ENCODE measurements around the gene FSCN2.

FSCN2 gene, protein sequence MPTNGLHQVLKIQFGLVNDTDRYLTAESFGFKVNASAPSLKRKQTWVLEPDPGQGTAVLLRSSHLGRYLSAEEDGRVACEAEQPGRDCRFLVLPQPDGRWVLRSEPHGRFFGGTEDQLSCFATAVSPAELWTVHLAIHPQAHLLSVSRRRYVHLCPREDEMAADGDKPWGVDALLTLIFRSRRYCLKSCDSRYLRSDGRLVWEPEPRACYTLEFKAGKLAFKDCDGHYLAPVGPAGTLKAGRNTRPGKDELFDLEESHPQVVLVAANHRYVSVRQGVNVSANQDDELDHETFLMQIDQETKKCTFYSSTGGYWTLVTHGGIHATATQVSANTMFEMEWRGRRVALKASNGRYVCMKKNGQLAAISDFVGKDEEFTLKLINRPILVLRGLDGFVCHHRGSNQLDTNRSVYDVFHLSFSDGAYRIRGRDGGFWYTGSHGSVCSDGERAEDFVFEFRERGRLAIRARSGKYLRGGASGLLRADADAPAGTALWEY

GRCh38 chr17:81527591-81528383, at the start of gene FSCN2:
Gene FSCN2, plus strand, starts transcription at chr17:81528377. Its CDS starts 155 bp downstream, at chr17:81528532.
- DNase-seq, result no peak

DNA sequence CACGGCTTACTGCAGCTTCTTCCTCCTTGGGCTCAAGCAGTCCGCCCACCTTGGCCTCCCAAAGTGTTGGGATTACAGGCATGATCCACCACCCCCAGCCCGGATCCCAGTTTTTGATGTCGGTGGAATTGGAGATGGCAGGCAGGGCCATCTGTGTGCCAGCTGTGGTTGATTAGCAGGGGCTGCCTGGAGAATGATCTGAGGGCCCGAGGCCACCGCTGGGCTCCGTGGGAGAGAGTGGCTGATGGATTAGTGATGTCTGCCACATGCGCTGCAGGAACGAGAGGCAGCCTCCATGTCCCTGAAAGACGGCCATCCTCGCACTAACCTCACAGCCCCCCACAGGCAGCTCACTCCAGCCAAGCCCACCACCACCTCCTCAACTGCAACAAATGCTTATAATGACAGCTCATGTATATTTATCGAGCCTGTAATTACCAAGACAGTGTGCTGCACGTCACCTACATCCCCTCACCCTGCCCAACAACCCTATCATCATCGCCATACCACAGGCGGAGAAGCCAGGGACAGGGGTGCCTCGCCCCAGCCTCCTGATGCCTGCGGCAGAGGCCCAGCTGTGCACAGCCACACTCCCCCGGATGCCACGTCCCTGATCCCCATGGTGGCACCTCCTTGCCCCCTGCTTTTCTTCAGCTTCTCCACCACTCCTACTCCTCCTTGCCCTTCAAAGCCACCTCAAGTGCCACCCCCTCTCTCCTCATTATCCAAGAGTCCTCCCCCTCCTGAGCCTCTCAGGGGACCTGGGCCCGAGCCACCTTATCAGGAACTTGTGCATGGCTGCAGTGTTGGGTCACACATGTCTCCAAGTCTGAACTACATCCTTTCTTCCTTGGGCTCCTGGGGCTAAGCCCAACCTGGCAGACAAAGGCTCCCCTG, 48.8 kb upstream of the FSCN2 start:
- DNase-seq, result no peak

DNA sequence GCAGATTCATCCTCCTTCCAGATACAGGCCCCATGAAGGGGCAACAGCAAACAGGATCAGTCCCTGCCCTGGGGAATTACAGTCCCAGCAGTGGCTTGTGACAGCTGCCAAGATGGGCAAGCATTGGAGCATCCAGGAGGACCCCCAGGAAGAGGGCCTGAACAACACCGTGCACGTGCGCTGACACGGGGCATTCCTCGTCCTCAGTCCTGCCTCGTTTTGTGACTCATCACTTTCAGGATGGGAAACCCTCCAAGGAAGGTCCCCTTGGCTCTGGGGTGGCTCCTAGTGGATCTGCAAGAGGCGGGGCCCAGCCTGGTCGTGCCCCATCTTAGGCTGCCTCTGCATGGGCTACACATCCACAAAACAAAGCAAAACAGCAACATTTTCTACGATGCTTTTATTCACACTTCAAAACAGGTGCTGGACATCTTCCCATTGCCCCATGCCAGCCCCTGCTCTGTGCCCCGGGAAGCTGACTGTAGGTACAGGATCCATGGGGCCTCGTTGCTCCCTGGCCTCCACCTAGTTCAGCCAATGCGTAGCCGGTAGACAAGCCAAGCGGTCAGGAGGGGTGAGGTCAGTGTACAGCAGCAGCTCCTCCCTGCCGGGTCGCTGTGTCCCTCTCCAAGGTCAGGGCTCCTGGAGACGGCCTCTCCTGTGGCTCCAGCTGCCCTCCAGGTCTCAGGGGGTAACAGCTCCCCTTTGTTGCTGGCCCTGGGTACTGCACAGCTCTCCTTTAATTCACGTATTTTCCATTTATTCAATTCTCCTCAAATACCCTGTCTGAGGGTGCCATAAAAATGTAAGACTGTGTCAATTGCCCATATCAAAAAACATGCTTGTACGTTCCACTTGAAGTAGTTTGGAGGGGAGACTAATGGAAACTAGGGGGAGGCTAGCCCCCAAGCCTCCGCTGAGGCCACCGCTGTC, 47.8 kb upstream of the FSCN2 start:
- DNase-seq, result no peak

GRCh38 chr17:81481073-81481799, 46.9 kb upstream of the FSCN2 start:
- DNase-seq, result peak; percentile 54 to 62

- DNase-seq, result no peak
These were observed 46.2 kb upstream of the FSCN2 start for GRCh38 chr17:81481815-81482505.

GRCh38 chr17:81482673-81483072, 45.5 kb upstream of the FSCN2 start:
- no peak for DNase-seq

DNA sequence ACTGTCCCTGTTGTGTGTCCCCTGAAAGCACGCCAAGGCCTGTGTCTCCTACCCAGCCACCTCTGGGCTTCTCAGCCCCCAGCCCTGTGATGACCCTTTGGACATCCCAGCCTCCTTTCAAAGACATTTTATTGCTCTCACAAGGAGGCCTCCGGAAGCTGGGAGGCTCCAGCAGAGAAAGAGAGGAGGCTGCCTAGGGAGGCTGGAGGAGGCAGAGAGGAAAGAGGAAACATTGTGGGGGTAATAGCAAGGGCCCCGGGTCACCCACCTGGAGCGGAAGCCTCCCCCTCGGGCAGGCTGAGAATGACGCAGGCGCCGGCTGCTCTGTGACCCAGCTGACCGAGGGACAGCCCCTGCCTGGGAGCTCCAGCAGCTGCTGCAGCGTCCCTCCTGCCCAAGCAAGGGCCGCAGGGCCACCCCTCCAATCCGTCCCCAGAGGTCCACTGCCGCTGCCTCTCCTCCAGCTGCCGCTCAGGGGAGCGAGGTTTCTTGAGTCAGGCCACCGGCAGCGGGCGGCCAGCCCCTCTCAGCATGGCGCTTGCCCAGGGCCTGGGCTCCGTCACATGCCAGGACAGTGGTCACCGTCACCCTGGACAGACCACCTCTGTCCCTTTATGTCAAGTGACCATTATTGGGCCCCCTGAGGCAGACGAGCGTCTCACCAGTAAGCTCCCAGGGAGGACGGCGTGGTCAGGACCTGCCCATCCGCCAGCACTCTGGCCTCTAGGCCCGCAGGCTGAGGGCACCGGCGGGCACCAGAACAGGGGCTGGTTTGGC, 44.9 kb upstream of the FSCN2 start:
- no peak for DNase-seq

GRCh38 chr17:81483862-81484194, 44.3 kb upstream of the FSCN2 start:
- DNase-seq, result no peak

DNA sequence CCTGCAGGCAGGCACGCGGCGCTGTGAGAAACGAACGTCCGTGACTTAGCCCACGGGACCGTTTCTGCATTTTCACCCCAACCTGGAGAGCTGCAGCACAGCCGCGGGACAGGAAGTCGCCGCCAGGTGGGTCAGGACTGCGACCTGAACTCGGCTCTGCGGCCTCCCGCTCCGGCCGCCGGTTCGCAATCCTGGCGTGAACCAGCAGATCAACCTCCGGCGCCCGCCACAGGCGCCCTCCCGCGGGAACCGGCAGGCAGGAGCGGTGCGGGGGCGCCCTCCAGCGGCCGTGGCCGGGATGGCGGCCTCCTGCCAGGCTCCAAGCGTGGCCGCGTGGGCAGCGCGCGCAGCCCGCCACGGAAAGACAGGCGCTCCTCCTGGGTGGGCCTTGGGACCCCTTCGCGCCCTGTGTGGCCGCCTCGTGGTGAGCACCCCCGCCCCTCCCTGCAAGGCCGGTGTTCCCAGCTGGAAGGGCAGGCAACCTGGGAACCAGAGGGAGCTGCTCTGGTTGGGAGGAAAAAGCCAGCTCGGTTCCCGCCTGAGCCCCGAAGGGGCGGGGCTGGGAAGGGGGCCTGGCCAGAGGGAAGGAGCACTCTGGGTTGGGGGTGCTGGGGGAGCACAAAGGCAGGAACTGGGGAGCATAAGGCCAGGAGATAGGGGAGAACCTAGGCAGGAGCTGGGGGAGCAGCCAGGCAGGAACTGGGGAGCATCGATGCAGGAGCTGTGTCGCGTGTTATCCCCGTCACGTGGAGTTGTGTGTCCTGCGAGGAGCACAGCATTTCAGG, 43.8 kb upstream of the FSCN2 start:
- peak; percentile 90 to 93 for DNase-seq

DNA sequence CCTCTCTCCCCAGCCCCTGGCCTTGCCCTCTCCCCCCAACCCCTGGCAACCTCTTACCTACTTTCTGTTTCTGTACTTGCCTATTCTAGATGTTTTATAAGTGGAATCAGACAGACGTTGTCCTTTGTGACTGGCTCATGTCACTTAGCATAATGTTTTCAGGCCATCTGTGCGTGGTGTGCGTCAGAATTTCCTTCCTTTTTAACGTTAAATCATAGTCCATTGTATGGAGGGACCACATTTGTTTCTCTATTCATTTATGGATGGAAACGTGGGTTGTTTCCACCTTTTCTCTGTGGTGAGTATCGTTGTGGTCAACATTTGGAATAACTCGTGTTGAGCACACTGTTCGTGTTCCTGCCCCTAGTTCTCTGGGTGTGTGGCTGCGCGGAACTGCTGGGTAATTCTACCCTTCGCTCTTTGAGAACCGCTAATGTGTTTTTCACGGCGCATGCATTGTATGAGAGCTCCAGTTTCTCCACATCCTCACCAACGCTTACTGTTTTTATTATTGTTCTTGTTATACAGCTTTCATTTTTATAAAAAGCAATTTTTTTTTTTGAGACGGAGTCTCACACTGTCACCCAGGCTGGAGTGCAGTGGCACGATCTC, 41.9 kb upstream of the FSCN2 start:
- no peak for DNase-seq

DNA sequence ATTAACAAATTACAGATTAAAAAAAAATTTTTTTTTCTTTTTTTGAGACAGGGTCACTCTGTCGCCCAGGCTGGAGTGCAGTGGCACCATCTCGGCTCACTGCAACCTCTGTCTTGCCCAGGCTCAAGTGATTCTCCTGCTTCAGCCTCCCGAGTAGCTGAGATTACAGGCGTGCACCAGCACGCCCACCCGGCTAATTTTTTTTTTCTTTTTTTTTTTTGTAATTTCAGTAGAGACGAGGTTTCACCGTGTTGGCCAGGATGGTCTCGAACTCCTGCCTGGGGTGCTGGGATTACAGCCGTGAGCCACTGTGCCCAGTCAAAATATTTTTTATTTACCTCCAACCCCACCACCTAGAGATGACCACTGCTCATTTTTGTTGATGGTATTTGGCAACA, 41.1 kb upstream of the FSCN2 start:
- DNase-seq, result no peak

GRCh38 chr17:81487487-81488275, 40.5 kb upstream of the FSCN2 start:
- DNase-seq, result peak; percentile 81 to 87

DNA sequence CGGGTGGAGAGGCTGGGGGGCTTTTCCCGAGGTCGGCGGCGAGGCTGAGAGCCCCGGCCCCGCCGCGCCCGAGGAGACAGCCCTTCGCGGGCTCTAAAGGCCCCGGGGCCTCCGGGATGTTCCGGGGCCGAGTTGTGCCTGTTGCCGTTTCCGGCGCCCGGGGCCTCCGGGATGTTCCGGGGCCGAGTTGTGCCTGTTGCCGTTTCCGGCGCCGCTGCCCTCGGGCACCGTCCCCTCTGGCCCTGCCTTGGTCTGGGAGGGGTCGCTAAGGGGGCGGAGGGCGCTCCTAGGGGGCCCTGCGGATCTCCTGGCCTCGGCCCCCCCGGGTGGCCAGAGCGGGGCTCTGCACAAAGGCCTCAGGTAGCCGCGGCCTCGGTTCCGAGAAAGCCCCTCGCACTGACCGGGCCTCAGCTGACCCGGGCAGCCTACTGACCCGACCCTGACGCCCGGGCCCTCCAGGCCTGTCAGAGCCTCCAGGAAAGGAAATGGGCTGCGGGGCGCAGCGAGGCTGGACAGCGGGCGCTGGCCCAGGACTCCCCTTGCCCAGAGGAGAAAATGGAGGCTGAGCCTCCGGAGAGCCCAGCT, 39.8 kb upstream of the FSCN2 start:
- peak in 1 of 2 donors; percentile 34 for DNase-seq

DNA sequence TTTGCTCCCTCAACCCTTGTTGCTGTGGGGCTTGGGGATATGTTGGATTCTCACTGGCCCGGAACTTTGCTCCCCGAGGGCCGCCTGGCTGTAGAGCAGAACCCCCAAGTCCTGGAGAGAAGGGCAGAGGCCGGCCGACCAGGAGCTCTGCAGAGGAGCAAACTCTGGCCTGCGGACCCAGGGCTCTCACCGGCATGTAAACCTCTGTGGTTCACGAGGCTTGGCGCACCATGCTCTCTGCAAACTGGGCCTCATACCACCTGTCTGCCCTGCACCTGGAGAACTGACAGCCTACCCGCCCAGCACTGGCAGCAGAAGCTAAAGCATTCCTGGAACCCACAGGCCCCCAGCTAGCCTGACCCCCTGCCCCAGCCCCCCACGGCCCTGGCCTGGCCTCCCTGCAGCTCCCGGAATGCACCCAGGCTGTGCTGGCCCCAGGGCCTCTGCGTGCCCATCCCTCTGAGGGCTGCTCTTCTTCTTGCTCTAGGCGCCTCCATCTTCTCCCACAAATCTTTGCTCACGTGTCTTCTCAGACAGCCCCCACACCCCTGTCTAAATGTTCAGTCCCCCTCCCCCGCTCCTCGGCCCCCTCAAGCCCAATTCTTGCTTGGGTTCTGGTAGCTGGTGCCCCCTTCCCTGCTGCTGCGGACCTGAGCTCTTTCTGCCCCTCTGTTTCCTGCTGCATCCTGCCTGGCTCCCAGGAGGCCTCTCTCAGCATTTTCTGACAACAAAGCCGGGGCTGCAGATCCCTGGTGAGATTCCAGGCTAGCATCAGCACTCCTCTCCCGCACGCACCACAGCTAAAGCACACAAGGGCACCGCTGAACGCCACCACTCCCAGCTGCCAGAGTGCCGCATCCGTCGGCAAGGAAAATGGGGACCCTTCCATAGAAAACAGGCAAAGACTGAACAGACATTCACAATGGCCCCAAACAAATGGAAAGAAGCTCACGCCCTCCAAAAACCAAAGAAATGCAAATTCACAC, 38.9 kb upstream of the FSCN2 start:
- no peak for DNase-seq
